CD1c-positive myeloid dendritic cell (primary cell): ENCODE results near the gene CCDC60.
"Not testable (repeated sequence)": the region's sequence is repeated elsewhere in the genome, so short reads cannot be mapped to it uniquely, and the experiment has no call there.

Experiments
- DNase-seq: peaks from one replicate; pipeline ENCODE4 v3.0.0-alpha.2; 2016; ENCODE audit errors: extremely low spot score

Gene CCDC60

GRCh38 chr12:119338593-119339363, 4.2 kb downstream of the CCDC60 start:
- DNase-seq: no peak

DNA sequence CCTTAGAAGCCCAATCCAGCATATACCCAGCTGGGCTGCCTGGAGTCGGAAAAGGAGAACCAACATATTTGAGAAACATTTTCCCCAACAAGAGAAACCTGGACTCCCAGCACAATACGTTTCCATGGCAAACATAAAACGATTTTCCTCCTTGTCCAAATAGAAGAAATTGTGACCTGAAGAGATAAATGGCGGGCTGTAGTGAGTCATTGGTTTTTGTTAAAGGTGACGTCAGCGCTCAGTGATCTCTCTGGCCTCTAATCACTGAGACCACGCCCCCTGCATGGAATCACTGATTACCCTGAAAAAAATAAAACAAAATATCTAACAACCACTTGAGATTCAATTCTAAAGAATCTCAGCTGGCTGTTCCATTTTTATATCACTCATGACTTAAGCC, 6.0 kb downstream of the CCDC60 start:
- no peak for DNase-seq

DNA sequence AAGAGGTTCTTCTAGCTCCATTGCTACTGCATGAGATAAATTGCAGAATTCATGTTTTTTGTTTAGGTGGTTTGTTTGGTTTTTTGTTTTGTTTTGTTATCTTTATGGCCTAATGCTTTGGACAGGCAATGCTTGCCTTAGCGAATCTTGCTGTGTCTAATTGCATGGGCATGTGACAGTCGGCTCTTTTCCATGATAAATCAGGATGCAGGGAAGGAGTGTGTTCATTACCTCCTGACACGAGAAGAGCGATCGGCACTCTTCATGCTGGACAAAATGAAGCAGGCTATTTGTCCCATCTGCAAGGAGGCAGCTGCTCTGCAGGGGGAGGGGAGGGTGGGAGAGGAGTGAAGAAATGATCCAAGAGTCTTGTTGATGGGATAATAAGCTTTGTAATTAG, 6.5 kb downstream of the CCDC60 start:
- no peak for DNase-seq

DNA sequence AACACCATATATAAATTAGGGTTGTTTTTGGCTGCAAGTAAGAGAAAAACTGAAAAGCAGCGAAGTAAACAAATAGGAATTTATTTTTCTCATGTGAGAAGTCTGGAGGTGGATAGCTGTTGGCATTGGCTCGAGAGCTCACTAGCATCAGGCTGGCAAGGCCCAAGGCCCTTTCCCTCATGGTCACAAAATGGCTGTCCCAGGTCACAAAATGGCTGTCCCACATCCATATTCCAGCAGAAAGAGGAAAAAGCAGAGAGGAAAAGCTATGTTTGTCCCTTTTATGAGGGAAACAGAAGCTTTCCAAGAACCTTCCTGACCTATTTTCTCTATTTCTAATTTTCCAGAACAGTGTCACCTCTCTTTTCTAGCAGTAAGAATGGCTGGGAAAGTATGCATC, 7.5 kb downstream of the CCDC60 start:
- no peak for DNase-seq

GRCh38 chr12:119343130-119343529, 8.6 kb downstream of the CCDC60 start:
- DNase-seq: no peak

- no peak for DNase-seq
These were observed 19.6 kb downstream of the CCDC60 start for GRCh38 chr12:119354172-119354571.

- DNase-seq: not testable (repeated sequence)
These were observed 25.8 kb downstream of the CCDC60 start for GRCh38 chr12:119360366-119360765.

DNA sequence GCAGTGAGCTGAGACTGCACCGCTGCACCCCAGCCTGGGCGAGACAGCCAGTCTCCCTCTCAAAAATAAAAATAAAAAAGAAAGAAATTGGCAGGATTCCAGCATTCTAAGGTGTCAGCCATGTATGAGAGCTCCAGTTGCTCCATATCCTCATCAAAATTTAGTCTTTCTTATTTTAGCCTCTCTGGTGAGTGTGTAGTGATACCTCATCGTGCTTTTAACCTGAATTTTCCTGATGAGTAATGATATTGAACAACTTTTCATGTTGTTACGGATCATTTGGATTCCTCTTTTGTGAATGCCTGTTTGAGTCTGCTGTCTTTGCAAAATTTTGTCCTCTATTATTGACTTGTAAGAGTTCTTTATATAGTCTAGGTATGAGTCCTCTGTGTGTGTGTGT, 28.5 kb downstream of the CCDC60 start:
- no peak for DNase-seq

DNA sequence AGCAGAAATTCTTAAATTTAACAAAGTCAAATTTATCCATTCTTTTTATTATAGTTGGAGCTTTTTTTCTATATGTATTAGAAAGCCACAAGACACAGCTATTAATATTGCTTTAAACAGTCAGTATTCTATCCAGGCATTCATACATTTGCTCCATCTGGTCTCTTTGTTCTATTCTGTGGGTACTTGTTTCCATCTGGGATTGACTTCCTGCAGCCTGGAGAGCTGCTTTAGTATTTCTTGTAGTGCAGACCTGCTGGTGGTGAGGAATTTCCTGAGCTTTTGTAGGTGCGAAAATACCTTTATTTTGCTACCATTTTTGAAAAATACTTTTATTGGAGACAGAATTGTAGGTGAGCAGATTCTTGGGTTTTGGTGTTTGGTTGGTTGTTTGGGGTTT, 29.0 kb downstream of the CCDC60 start:
- DNase-seq: no peak

GRCh38 chr12:119365451-119365850, 30.9 kb downstream of the CCDC60 start:
- DNase-seq: no peak

DNA sequence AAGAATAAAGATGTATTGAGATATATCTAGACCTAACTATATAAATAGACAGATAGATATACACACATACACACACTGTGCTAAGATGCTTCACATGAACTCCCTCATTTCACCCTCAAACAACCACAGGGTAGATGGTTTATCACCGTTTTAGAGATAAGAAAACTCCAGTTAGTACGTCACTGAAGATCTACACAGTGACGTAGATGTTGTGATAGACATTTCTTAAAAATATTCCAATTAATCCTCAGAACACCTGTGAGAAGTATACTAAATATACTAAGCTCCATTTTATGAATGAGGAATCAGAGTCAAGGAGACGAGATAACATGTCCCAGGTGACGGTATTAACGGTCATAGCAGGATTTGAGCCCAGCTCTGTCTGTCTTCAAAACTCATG, 31.5 kb downstream of the CCDC60 start:
- no peak for DNase-seq

DNA sequence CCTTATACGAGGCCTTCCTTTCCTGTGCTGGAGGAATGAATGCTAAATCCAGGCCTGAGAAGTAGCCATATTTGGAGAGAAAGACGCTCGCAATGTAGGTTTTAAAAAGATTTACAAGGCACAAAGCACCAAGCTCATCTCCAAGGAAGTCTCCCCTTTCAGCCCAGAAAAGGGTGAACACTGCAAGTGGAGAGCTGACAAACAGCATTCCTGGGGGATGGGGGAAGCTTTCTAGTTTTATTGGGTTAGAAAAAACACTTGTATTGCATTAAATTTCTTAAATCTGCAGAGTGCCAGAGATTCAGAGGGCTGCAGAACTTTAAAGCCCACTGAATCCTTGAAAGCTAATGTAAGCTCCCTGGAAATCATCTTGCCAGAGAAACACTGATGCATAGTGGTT, 34.6 kb downstream of the CCDC60 start:
- no peak for DNase-seq

GRCh38 chr12:119369907-119370546, 35.5 kb downstream of the CCDC60 start:
- no peak for DNase-seq

GRCh38 chr12:119372540-119372939, 38.0 kb downstream of the CCDC60 start:
- DNase-seq: no peak

DNA sequence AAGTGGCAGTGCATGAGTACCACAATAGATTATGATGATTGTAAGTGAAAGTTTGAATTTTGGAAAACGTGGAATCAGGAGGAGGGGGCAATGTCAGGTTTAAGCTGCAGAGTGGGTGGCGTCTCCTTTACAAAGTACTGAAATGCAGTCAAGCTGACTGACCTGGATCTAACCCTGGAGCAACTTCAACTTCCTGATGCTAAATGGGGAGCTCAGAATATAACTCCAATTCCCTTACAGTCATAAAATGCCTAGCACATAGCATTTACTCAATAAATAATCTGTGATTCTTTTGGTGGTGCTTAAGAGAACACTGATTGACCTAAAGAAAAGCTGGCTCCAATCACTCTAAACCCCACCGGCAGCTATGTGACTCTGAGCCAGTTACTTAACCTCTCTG, 38.5 kb downstream of the CCDC60 start:
- no peak for DNase-seq

GRCh38 chr12:119373666-119374065, 39.1 kb downstream of the CCDC60 start:
- no peak for DNase-seq

DNA sequence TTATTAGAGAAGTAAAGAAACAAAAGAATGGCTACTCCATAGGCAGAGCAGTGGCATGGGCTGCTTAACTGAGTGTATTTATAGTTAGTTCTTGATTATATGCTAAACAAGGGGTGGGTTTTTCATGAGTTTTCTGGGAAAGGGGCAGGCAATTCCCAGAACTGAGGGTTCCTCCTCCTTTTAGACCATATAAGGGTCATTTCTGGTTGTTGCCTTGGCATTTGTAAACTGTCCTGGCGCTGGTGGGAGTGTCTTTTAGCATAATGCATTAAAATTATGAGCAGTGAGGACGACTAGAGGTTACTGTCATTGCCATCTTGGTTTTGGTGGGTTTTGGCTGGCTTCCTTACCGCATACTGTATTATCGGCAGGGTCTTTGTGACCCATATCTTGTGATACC, 40.1 kb downstream of the CCDC60 start:
- DNase-seq: no peak

DNA sequence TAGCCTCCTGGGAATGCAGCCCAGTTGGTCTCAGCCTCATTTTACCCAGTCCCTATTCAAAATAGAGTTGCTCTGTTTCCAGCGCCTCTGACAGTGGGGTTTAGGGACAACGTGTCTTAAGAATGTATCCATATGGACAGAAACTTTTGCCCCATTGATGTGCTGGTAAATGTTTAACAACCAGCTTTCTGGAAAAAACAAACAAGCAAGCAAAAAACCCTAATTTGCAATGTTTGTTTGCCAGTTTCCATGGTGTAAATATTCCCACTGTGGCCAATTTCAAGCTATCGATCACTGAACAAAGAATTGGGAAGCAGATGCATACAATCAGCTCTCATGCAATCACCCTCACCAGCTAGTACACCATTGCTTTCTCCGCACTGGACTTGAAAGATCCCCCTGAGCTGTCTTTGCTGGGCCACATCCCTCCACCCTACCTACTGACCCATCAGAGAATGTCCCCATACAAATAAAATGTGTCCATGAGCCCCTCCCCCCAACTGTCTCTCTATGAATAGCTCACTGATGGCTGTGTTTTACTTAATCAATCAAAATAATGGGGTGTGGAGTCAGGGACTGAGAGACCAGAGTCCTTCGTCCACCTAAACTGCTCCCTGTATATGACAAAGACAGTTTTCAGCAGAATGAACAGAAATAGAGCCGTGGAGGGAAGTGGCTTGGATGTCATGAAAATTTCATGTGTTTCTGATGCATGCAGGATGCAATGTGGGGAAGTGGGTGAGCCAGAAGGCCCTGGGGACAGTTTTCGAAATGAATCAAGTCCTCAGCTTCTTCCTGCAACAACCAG, 40.8 kb downstream of the CCDC60 start:
- peak; percentile 63 for DNase-seq

DNA sequence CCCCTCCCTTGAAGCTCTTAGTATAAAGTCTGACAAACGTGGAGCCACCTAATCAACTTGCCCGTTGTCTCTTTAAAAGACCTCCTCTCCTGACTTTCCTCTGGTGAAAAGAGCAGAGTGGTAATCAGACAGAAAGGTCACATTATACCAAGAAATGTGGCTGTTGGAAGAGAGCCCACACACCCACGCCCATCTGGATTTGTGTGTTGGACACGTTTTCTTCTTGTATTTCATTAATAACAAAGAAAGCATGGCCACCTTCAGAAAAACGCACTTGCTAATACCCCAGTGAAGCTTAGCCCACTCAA, 41.3 kb downstream of the CCDC60 start:
- DNase-seq: no peak

DNA sequence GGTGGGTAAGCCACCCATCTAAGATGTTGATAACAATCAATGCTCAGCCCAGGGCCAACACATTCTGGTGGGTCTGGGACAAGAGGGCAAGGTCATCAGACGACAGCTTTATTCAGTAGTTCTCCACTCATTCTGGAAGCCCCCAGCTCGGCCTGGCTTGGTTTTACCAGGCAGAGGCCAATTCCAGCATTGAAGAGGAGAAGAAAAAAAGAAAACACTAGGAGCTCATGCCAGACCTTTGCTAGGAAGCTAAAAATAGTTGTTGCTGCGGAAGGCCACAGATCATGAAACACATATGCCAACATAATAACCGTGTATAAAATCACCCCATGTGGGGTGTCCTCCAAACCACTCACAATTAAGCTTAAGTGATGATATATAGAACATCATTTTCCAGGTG, 44.4 kb downstream of the CCDC60 start:
- DNase-seq: no peak

DNA sequence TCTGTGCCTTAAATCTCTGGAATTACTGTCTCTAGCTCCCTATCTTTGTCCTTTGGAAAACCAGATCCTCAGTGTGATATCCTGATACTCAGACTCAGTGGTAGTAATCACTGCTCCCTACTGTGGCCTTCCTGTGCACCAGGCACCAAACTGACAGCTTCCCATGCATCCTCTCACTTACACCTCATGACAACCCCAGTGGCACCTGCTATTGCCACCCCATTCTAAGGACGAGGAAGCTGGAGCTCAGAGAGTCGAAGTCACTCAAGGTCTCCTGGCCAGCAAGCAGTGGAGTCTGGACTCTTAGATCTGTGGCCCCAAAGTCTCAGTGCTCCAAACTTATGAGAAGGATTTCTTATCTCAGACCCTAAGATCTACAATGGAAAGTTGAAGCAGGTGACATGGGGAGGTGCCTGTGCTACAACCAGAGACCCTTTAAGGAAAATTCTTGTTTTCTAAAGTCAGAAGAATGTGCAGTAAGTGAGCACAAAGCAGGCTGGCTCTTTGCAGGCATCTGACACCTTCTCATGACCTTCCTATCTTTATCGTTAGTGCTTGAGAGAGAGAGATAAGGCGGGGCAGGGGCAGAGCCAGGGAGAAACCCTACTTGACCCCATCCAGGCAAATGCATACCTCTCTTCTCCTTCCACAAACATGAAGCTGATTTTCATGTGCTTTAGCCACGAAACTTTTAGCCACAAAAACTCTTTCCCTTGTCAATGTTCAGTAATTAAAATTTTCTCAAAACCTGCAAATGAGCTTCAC, 47.1 kb downstream of the CCDC60 start:
- DNase-seq: no peak

- DNase-seq: no peak
These were observed 48.7 kb downstream of the CCDC60 start for GRCh38 chr12:119383206-119383605.
